GM06990 (cell line): ENCODE measurements around the gene BRAP.
"Not testable (repeated sequence)": the region's sequence is repeated elsewhere in the genome, so short reads cannot be mapped to it uniquely, and the experiment has no call there.

Experiments used
- DNase-seq: peaks from one replicate; pipeline ENCODE4 v3.0.0-alpha.2; 2011; ENCODE audit not compliant: insufficient read length; ENCODE audit errors: extremely low read depth
- H3K27me3 ChIP-seq: replicated peaks from 2 replicates; pipeline ENCODE4 v1.6.0; 2011; ENCODE audit warnings: low read length; ENCODE audit not compliant: control insufficient read depth, insufficient read depth
- H3K36me3 ChIP-seq: 2 replicates; pipeline ENCODE4 v1.5.1; 2011; ENCODE audit warnings: low read length; ENCODE audit not compliant: control insufficient read depth, insufficient read depth
- H3K4me3 ChIP-seq: replicated peaks from 2 replicates; pipeline ENCODE4 v1.5.1; 2011; ENCODE audit warnings: low read depth, mild to moderate bottlenecking, control low read depth, low read length
- TF ChIP-seq, protein P1 (sequence below): IDR thresholded peaks from 2 replicates; pipeline ENCODE4 v1.5.1; 2011; ENCODE audit warnings: low read length, control low read depth, mild to moderate bottlenecking, inconsistent platforms; ENCODE audit not compliant: insufficient read depth, poor library complexity, severe bottlenecking

The BRAP gene

DNA sequence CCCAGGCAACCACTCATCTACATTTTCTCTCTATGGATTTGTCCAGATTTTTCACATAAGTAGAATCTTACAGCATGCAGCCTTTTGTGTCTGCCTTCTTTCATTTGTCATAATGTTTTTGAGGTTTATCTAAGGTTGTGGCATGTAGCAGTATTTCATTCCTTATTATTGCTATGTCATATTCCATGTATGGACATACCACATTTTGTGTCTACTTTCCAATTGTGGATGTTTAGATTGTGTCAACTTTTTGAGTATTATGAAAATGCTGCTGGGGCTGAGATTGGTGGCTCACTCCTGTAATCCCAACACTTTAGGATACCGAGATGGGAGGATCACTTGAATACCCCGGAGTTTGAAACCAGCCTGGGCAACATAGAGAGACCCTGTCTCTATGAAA, 83.4 kb downstream of the BRAP start:
- TF ChIP-seq, protein P1, sequence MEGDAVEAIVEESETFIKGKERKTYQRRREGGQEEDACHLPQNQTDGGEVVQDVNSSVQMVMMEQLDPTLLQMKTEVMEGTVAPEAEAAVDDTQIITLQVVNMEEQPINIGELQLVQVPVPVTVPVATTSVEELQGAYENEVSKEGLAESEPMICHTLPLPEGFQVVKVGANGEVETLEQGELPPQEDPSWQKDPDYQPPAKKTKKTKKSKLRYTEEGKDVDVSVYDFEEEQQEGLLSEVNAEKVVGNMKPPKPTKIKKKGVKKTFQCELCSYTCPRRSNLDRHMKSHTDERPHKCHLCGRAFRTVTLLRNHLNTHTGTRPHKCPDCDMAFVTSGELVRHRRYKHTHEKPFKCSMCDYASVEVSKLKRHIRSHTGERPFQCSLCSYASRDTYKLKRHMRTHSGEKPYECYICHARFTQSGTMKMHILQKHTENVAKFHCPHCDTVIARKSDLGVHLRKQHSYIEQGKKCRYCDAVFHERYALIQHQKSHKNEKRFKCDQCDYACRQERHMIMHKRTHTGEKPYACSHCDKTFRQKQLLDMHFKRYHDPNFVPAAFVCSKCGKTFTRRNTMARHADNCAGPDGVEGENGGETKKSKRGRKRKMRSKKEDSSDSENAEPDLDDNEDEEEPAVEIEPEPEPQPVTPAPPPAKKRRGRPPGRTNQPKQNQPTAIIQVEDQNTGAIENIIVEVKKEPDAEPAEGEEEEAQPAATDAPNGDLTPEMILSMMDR, result no peak
- no peaks in the 10 kb centered on the region for H3K27me3 ChIP-seq
- no peak for DNase-seq
- H3K4me3 ChIP-seq, result no peak overlapping the region
- no peaks in the 10 kb centered on the region for H3K36me3 ChIP-seq

DNA sequence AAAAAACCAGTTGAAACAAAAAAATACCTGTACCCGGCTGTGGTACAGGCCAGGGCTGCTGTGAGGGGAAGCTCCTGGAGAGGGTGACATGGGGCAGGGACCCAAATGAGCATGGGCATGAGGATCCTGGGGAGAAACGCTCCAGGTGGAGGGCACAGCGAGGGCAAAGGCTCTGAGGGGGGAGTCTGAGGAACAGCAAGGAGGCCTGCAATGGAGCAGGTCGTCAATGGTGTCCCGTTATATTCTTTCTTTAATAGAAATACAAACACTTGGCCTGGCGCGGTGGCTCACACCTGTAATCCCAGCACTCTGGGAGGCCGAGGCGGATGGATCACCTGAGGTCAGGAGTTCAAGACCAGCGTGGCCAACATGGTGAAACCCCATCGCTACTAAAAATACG, 84.8 kb downstream of the BRAP start:
- not testable (repeated sequence) for DNase-seq, H3K4me3 ChIP-seq, H3K27me3 ChIP-seq, H3K36me3 ChIP-seq

DNA sequence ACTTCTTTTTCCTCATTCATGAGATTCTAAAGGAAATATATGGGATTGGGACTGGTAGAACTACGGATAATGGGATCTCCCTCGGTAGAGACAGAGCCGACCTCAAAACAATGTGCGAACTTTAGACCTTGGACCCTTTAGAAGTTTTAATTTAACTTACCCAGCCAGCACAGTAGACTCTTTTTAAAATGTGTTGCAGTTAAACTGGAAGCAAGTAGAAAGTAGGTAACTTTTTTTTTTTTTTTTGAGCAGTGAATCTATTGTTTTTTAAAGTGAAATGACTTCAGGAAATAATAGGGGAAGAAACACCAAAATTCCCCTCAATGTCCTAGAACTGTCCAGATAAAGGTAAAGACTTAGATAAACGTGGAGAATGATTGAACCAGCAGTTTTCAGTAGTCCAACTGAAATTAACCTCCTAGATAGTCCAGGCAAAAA, 85.5 kb downstream of the BRAP start:
- TF ChIP-seq, protein P1, result no peak
- Histone ChIP-seq H3K36me3 (no peaks in the 10 kb centered on the region), H3K4me3 (peak overlapping the region; percentile 91), H3K27me3 (no peaks in the 10 kb centered on the region)
- no peak for DNase-seq

DNA sequence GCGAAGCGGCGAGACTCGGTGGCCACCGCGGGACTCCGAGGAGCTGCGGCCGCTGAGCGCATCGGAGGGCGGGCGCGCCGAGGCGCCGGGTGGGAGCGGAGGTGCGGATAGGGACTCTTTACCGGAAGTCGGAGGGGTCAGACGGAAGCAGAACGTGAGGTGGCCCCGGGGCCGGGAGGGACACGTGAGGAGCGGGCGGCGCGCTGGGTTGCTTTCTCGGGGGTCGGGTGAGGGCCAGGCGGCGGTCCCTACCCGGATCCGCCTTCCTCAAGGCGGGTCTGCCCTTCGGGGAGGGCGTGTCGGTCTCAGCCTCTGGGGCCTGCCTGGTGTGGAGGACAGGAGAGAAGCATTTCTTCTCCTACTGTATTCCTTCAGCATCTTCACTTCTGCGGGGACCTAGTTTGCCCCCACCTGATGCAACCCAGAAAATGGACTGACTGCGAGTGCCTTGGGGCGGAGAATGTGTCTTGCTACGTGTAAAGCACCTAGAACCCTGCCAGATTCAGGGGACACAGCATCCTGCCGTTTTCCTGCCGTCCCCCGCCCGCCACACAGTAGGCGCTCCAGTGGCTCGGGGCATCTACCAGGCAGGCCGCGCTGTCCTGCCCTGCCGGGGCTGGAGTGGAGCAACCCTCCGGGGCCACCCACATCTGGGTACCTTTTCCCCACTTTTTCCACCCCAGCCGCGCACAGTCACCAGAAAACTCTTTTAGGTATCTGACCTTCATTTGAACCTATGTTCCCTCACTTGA, 86.1 kb downstream of the BRAP start:
- peak overlapping the region; percentile 91 for H3K4me3 ChIP-seq
- peak; percentile 95 for DNase-seq
- H3K27me3 ChIP-seq, result no peaks in the 10 kb centered on the region
- TF ChIP-seq, protein P1, result no peak
- H3K36me3 ChIP-seq, result no peaks in the 10 kb centered on the region

DNA sequence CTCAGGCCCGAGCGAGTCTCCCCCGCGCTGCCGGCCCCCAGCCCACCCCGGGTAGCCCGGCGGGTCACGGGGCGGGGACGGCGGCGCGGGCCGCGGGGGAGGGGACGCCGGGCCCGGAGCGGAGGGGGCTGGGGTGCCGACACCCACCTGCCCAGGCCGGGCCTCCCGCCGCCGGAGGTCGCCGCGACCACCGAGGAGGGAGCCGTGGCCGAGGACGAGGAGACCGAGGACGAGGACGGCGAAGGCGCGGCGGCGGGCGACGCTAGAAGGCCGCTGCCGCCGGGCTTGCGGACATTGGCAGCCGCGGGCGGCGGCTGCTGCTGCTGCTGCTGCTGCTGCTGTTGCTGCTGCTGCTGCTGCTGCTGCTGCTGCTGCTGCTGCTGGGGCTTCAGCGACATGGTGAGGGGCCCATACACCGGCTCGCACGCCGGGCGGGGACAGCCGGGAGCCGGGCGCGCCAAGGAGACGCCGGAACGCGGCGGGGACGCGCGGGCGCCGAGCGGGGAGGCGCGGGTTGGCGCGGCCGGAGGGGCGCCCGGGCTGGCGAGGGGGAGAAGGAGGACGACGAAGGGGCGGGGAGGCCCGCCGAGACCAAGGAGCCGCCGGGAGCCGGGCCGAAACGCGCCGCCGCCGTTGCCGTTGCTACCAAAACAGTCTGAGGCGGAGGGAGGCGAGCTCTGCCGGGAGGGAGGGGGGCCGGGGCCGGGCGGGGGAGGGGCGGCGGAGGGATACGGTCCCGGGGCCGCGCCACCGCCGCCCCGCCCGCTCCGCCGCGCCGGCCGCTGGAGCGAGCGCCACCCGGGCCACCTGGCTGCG, 86.9 kb downstream of the BRAP start, which contains the start of gene ATXN2:
Gene ATXN2 (minus strand): TSS at position 679 of the 816 bp plus-strand sequence. CDS start 281 bp downstream, at position 398.
- Histone ChIP-seq H3K27me3 (no peaks in the 10 kb centered on the region), H3K36me3 (no peaks in the 10 kb centered on the region), H3K4me3 (peak within 1 kb of the TSS; percentile 91)
- TF ChIP-seq, protein P1, result no peak
- DNase-seq, result peak; percentile 45
